HG02973 (cell line): ENCODE data around the gene TNFRSF25.
"Not testable (repeated sequence)": the region's sequence is repeated elsewhere in the genome, so short reads cannot be mapped to it uniquely, and the experiment has no call there.

ENCODE experiments used
- ATAC-seq: cut with Tn5 transposase; IDR thresholded peaks from one replicate; pipeline ENCODE4 v1.9.1; 2021; ENCODE audit warnings: moderate library complexity; ENCODE audit not compliant: unreplicated experiment

The TNFRSF25 gene

GRCh38 chr1:6454856-6455751 is 10.9 kb downstream of the TNFRSF25 start:
- ATAC-seq, result no peak

GRCh38 chr1:6453895-6454855 is 11.8 kb downstream of the TNFRSF25 start:
- not testable (repeated sequence) for ATAC-seq

GRCh38 chr1:6450943-6451373 is 15.0 kb downstream of the TNFRSF25 start:
- ATAC-seq, result no peak

- ATAC-seq, result not testable (repeated sequence)
These were observed 15.5 kb downstream of the TNFRSF25 start for GRCh38 chr1:6450486-6450885.

- no peak for ATAC-seq
These were observed 15.9 kb downstream of the TNFRSF25 start for GRCh38 chr1:6450005-6450450.

- ATAC-seq, result no peak
These were observed 17.0 kb downstream of the TNFRSF25 start for GRCh38 chr1:6448749-6449631.

- ATAC-seq, result no peak
These were observed 17.9 kb downstream of the TNFRSF25 start for GRCh38 chr1:6447818-6448748.

GRCh38 chr1:6447016-6447817 is 18.8 kb downstream of the TNFRSF25 start:
- no peak for ATAC-seq

- no peak for ATAC-seq
These were observed 19.3 kb downstream of the TNFRSF25 start for GRCh38 chr1:6446665-6447015.

GRCh38 chr1:6445929-6446328 is 20.0 kb downstream of the TNFRSF25 start:
- ATAC-seq, result not testable (repeated sequence)

GRCh38 chr1:6445062-6445763 is 20.8 kb downstream of the TNFRSF25 start:
- no peak for ATAC-seq

GRCh38 chr1:6444377-6444776 is 21.6 kb downstream of the TNFRSF25 start:
- ATAC-seq, result no peak

GRCh38 chr1:6443339-6444115 is 22.4 kb downstream of the TNFRSF25 start:
- no peak for ATAC-seq

- no peak for ATAC-seq
These were observed 24.4 kb downstream of the TNFRSF25 start for GRCh38 chr1:6441586-6441985.

- no peak for ATAC-seq
These were observed 25.5 kb downstream of the TNFRSF25 start for GRCh38 chr1:6440198-6441126.

GRCh38 chr1:6438047-6438525 is 27.9 kb downstream of the TNFRSF25 start:
- no peak for ATAC-seq
